ENCODE measurements around the gene DDAH2.

The DDAH2 gene

GRCh38 chr6:31728767-31729514 lies at the start of gene DDAH2:
Gene DDAH2 (minus strand): TSS chr6:31729299. CDS start chr6:31729161, 138 bp downstream.
- no peak for DNase-seq (ENCODE audit: low read depth)

GRCh38 chr6:31778193-31778592 lies 49.1 kb upstream of the DDAH2 start:
- no peak for DNase-seq (ENCODE audit: low read depth)

DNA sequence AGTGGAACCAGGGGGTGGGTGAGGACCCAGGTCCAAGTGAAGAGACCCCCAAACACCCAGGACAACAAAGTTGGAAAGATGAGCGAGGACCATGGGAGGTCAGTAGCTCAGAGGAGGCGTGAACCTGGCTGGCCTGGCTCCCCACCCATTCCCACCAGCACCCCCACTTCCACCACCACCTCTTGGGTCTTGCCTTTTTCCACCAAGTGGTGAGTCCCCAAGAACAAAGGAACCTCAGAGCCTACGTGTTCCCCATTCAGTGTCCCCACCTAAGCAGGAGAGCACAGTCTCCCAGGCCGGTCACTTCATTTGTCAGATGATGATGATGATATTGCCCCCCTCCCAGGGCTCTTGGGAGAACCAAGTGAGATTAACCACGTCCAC lies 48.6 kb upstream of the DDAH2 start:
- DNase-seq (ENCODE audit: low read depth): no peak

- DNase-seq (ENCODE audit: low read depth): no peak
Observed at GRCh38 chr6:31776989-31777666, 48.0 kb upstream of the DDAH2 start, which contains the start of gene VWA7. Gene VWA7 (minus strand): TSS chr6:31777328. CDS start chr6:31776779, 549 bp downstream.

DNA sequence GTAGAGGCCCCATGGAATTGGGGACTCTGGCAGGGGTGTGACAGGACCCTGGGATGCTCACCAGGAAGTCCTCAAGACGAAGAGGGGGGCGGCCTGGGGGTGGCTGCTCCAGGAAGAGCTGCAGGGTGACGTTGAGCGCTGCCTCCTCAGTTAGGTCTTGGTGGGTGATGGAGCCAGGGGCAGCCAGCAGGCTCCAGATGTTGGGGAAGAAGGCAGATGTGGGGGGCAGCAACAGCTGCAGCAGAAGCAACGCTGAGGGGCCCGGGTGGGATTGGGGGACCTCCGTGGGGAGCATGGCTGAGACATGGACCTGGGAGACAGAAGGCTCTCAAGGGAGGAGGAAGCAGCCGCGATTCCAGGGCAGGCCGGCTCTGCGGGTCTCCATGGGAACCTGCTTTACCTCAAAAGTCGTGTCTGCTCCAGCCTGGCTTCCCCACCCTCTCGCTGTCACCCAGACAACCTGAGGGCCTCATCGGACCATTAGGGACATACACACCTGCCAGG lies 47.4 kb upstream of the DDAH2 start:
- DNase-seq (ENCODE audit: low read depth): no peak

DNA sequence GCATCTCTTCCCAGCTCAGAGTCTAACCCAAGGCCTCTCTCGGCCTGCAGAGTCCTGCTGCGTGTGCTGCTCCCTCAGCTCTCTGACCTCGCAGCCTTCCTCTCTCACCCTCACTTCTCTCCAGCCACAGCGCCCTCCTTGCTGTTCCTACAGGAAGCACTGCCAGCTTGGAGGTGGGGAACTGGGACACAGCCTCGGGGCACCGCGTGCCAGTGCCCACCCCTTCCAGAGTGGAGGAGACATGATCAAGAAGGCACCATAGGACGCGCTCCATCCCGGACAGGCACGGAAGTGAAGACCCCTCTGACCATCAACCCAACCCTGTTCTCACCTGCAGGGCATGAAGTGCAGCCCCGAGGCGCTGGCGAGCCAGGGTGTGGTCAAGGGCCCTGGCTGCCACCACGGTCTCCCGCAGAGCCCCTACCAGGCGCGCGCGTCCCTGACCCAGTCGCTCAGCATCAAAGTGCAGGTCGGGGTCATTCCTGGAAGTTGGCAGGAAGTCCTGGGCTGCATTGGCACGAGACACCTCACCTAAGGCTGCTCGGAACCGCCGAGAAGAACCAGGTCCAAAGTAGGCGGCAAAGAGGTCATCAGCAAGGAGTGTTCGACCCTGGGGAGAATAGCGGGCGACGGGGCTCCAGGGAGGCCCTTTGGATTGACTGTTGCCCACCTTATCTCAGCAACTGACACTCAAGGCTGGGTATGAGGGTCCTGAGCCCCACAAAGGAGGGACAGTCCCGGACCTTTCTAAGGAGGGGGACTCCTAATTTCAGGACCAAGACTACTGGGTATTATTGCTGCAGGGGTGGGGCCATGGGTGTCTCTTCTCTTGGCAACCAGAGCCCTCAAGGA lies 46.8 kb upstream of the DDAH2 start:
- no peak for DNase-seq (ENCODE audit: low read depth)

DNA sequence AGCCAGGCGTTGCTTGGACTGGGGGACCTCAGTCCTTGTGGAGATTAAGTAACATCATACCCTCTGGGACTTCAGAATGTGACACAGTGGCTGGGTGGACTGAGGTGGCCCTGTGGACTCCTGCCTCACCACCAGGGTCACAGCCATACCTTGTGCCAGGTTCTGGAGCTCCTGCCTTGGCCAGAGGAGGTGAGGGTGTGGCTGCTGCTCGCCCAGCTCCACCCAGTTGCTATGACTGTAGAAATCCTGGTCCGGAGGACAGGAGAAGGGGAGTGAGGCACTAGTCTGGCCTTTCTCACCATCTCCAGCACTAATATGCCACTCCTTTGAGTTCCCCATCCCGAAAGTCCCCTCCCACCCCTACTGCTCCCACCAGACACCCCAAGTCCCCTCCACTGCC lies 46.1 kb upstream of the DDAH2 start:
- DNase-seq (ENCODE audit: low read depth): no peak

DNA sequence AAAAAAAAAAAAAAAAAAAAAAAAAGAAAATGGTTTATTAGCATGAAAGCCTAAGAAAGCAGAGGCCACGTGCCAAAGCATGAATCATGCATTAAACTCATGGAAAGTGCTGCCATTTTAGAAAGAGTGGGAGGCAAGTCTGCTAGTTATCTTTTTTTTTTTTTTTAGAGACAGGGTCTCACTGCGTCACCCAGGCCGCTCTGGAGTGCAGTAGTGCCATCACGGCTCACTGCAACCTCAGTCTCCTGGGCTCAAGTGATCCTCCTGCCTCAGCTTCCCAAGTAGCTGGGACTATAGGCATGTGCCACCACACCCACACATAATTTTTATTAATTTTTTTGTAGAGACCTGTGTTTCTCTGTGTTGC lies 42.9 kb upstream of the DDAH2 start:
- DNase-seq (ENCODE audit: low read depth): no peak

DNA sequence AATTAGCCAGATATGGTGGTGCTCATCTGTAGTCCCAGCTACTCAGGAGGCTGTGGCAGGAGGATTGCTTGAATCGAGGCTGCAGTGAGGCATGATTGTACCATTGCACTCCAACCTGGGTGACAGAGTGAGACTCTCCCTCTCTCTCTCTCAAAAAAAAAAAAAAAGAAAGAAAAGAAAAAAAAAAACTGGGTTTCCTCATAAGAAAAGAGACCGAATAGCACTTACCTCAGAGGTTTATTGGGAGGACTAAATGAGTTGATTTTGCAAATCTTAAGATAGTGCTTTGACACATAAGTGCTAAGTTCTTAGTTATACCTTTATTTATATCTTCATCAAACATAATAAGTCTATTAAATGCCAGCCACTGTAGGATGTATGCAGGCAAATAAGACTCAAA lies 41.8 kb upstream of the DDAH2 start:
- DNase-seq (ENCODE audit: low read depth): no peak

- DNase-seq (ENCODE audit: low read depth): no peak
Observed at GRCh38 chr6:31769684-31770371, 40.7 kb upstream of the DDAH2 start.

GRCh38 chr6:31768363-31769257 lies 39.5 kb upstream of the DDAH2 start:
- no peak for DNase-seq (ENCODE audit: low read depth)

DNA sequence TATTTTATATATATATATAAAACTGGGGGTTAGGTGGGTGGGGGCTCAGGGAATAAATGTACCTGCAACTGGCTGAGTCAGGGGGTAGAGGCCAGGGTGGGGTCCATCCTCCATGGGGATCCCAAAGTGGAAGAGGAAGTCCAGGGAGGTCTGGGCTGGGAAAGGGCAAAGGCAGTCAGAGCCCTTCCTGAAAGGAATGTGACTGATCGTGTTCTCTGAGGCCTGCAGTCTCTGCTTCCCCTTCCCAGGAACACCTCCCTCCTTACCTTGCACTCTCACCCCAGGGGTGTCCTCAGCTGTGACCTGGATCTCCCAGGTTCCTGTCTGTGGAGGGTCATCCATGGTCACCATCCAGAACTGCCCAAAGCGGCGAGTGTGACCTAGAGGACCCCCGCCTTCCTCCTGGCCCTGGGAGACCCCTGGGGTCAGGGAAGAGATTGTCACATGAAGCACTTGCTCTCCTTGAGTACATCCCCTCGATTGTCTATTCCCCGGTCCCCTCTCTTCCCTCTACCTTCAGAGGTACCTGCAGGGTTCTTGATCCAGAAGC lies 38.1 kb upstream of the DDAH2 start:
- no peak for DNase-seq (ENCODE audit: low read depth)

GRCh38 chr6:31765910-31766794 lies 37.1 kb upstream of the DDAH2 start:
- no peak for DNase-seq (ENCODE audit: low read depth)

GRCh38 chr6:31765559-31765909 lies 36.4 kb upstream of the DDAH2 start:
- no peak for DNase-seq (ENCODE audit: low read depth)

GRCh38 chr6:31764198-31764597 lies 35.1 kb upstream of the DDAH2 start:
- no peak for DNase-seq (ENCODE audit: low read depth)

- DNase-seq (ENCODE audit: low read depth): no peak
Observed at GRCh38 chr6:31763619-31763940, 34.5 kb upstream of the DDAH2 start.

DNA sequence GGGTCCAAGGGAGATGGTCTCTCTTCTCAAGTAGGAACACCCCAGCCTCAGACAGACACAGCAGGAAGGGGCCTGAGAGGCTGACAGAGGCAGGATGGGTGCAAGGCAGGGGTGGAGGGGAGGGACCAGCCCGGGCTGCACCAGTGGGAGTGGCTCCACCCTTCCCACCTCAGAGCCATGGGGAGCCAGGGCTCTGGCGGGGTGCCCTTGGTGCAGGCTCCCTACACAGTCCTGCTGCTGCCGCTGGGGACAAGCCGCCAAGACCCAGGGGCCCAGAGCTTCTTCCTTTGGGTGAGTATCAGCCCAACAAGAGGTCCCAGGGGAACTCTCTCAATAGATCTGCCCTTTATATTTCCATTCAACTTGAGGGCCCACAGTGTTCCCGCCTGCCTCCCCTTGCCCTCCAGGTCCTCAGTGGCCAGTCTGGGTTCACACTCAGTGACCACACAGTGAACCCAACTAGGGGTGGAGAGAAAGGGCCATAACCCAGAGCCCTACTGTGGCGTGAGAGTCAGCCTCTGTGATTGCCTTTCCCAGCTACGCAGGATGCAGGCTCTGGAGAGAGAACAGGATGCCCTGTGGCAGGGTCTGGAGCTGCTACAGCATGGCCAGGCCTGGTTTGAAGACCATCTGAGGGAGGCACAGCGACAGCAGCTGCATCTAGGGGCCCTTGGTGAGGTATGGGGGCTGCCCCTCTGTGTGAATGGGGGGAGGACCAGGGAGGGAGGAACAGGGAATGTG lies 33.9 kb upstream of the DDAH2 start:
- no peak for DNase-seq (ENCODE audit: low read depth)

DNA sequence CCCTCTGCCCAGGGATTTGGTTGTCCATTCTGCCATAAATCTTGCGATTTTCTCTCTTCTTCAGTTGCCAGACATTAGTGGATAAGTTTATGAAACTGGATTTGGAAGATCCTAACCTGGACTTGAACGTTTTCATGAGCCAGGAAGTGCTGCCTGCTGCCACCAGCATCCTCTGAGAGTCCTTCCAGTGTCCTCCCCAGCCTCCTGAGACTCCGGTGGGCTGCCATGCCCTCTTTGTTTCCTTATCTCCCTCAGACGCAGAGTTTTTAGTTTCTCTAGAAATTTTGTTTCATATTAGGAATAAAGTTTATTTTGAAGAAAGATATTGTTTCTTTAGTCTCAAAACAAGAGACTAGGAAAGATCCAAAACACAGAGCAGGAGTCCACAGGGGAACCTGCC lies 33.3 kb upstream of the DDAH2 start, which contains the start of gene SAPCD1:
Gene SAPCD1, plus strand, starts transcription at position 301 of the 400 bp plus-strand sequence. CDS start 399 bp downstream, outside the sequence.
- DNase-seq (ENCODE audit: low read depth): no peak

GRCh38 chr6:31761343-31761742 lies 32.2 kb upstream of the DDAH2 start:
- DNase-seq (ENCODE audit: low read depth): no peak

Data from HS-27A (cell line).